ENCODE data around the gene GABARAP. TPM values are rescaled to one million over a fixed set of nuclear protein-coding genes. Genes with fewer than 3 reads are reported as not detected.

GABARAP gene
- total RNA-seq, 2 donors from 2014 or later: 197 to 277 TPM

DNA sequence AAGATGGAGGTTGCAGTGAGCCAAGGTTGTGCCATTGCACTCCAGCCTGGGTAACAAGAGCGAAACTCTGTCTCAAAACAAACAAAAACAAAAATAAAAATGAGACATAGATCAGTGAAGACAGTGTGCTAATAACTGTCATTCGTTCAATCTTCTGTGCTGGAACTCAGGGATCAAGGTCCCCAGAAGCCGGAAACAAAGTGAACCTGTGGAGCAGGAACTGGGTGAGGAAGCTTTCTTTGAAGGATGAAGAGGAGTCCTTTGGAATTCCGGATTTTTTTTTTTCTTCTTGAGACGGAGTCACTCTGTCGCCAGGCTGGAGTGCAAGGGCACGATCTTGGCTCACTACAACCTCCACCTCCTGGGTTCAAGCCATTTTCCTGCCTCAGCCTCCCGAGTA lies 37.2 kb upstream of the GABARAP start:
- Mint-ChIP-seq H3K9me3 (no peaks in the 10 kb centered on the region), H3K36me3 (no peaks in the 10 kb centered on the region), H3K27me3 (peaks cover 7 to 10% of the 10 kb centered on the region in 2 donors), H3K4me1 (ENCODE audit: low read depth in 2 of 2) (peaks cover 21 to 26% of the 10 kb centered on the region in 2 donors), H3K4me3 (no peak overlapping the region), H3K27ac (no peak overlapping the region)
- ATAC-seq (no peak), DNase-seq (ENCODE audit: low spot score) (no peak)

- no peak for ATAC-seq
- Mint-ChIP-seq H3K36me3 (no peaks in the 10 kb centered on the region), H3K9me3 (no peaks in the 10 kb centered on the region), H3K27me3 (peaks cover 20 to 25% of the 10 kb centered on the region in 2 donors), H3K4me1 (ENCODE audit: low read depth in 2 of 2) (peaks cover 15 to 17% of the 10 kb centered on the region in 2 donors), H3K27ac (no peak overlapping the region), H3K4me3 (no peak overlapping the region)
- no peak for DNase-seq (ENCODE audit: low spot score)
These were observed 24.5 kb upstream of the GABARAP start for GRCh38 chr17:7266784-7267183.

DNA sequence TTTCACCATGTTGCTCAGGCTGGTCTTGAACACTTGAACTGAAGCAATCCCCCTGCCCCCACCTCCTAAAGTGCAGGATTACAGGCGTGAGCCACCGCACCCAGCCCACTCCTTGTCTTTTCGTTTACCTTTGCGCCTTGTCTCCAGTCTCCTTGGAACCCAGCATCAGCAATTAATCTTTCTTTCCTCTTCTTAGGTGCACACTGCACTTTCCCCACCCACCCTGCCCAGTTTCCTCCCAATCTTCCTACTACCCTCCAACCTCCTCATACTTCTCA lies 21.5 kb upstream of the GABARAP start:
- no peaks in the 10 kb centered on the region for H3K36me3 Mint-ChIP-seq
- peak overlapping the region in 1 of 2 donors; percentile 49 for H3K27ac Mint-ChIP-seq
- ATAC-seq (no peak), DNase-seq (ENCODE audit: low spot score) (no peak)
- H3K9me3 Mint-ChIP-seq: no peaks in the 10 kb centered on the region
- H3K27me3 Mint-ChIP-seq: peaks cover 20 to 25% of the 10 kb centered on the region in 2 donors
- H3K4me3 Mint-ChIP-seq: peak overlapping the region; percentile 67
- peaks cover 17 to 24% of the 10 kb centered on the region in 2 donors for H3K4me1 Mint-ChIP-seq (ENCODE audit: low read depth in 2 of 2)

DNA sequence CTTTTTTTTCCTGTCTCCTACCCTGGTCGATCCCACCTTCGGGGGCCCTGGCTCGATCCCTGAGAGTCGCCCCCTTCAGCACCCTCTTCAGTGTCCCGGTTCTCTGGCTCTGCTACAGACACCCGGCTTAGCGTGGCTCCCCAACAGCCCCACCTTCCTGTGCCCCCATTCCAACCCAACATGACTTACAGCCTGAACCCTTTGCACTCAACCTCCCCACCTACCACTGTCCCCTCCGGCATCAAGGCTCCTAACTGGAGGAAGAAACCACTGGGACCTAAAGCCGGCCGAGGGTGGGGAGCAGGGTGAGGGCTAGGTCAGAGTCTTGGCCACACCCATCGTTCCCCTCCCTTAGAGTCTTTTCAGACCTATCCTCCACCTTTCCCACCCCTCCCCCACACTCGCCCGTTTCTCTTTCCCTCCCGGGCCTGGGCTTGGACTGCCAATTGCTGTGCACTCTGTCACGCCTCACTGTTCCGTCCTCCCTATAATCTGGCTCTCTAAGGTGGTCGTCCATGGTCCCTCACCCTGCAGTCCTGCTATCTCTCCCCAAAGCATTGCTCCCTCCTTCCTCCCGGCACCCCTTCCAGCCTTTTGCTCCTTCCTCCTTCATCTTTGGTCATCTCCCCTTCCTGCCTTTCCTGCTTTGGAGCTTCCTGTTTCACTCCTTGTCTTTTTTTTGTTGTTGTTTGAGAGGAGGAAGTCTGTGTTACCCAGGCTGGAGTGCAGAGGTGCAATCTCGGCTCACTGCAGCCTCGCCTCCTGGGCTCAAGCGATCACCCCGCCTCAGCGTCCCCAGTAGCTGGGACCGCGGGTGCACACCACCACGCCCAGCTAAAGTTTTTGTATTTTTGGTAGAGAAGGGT lies 20.9 kb upstream of the GABARAP start:
- DNase-seq (ENCODE audit: low spot score): no peak
- H3K36me3 Mint-ChIP-seq: no peaks in the 10 kb centered on the region
- H3K27me3 Mint-ChIP-seq: peaks cover 20 to 25% of the 10 kb centered on the region in 2 donors

DNA sequence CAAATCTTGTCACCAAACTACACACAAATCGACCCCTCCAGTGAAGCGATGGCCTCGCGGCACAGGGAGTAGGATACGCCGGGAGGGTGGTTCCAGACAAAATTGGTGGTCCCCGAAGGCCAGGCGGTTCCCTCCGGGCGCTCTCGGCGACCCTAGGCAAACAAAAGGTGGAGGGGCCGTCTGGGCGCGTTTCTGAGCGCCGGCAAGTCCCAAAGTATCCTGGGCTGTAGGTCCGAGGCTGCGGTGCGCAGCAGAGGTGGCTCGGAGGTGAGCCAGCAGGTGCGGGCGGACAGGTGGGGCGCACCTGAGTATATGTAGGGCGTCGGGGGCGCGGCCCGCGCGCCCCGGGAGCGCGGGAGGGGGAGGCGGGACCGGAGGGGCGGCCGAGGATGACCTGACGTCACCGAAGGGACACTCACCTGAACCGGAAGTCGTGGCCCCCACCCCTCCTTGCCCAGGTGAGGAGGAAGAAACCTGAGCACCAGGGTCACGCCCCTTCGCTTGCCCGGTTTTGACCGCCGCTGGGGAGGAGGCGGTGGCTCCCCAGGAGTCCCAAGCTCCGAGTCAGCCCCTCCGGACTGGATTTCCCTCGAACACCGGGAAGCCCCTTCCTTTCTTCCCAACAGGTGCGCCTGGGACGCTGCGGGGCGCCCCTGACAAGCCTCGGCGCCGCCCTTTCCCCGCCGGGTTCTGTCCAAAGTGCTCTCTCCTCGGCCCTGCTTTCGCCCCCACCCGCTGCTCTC lies 20.1 kb upstream of the GABARAP start, which contains the start of gene CLDN7:
Gene CLDN7 (minus strand): TSS at position 287 of the 743 bp plus-strand sequence. CDS start 435 bp downstream, outside the sequence.
- H3K4me1 Mint-ChIP-seq (ENCODE audit: low read depth in 2 of 2): peaks cover 17 to 24% of the 10 kb centered on the region in 2 donors
- DNase-seq (ENCODE audit: low spot score) (no peak), ATAC-seq (no peak)
- peaks cover 20 to 25% of the 10 kb centered on the region in 2 donors for H3K27me3 Mint-ChIP-seq
- no peaks in the 10 kb centered on the region for H3K36me3 Mint-ChIP-seq
- no peaks in the 10 kb centered on the region for H3K9me3 Mint-ChIP-seq
- H3K4me3 Mint-ChIP-seq: peak within 1 kb of the TSS; percentile 67
- peak within 1 kb of the TSS in 1 of 2 donors; percentile 49 for H3K27ac Mint-ChIP-seq

More for the DNA sequence above, 20.9 kb upstream of the GABARAP start:
- peaks cover 17 to 24% of the 10 kb centered on the region in 2 donors for H3K4me1 Mint-ChIP-seq (ENCODE audit: low read depth in 2 of 2)
- peak in 1 of 2 donors; percentile 11 for ATAC-seq
- peak overlapping the region; percentile 67 for H3K4me3 Mint-ChIP-seq
- peak overlapping the region in 1 of 2 donors; percentile 49 for H3K27ac Mint-ChIP-seq
- H3K9me3 Mint-ChIP-seq: no peaks in the 10 kb centered on the region

DNA sequence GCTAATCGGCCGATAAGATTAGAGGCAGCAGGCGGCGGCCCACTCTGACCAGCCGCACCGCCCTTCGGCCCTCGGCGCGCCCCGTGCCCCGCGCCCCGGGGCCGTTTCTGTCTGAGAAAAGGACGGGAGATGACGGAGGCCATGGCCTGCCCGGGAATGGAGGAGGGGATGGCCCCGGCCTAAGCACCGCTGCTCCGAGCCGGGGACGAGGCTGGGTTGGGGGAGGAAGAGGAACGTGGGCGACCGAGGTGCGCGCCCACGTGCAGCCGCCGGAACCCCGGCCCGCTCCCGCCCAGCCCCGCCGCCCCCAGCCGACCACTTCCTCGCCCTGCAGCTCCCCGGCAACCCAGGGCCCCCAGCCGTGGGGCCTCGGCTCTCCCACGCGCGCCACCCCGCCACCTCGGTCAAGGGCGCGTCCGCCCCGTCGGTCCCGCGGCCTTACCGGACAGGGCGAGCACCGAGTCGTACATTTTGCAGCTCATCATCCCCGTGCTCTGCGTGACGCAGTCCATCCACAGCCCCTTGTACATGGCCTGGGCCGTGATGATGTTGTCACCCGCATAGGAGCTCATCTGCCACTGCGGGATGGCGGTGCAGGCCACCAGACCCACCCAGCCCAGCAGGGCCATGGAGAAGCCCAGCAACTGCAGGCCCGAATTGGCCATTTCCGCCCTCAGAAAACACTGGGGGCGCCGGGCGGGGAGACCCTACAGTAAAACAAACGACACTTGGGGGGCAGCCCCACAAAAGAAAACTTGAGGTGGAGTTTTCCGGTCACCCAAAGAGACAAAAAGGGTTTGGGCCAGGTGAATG lies 19.3 kb upstream of the GABARAP start:
- Mint-ChIP-seq H3K4me3 (peak overlapping the region; percentile 49), H3K36me3 (peaks cover 1% of the 10 kb centered on the region), H3K9me3 (no peaks in the 10 kb centered on the region), H3K27ac (no peak overlapping the region), H3K27me3 (peaks cover 17 to 20% of the 10 kb centered on the region in 2 donors), H3K4me1 (ENCODE audit: low read depth in 2 of 2) (peaks cover 17 to 24% of the 10 kb centered on the region in 2 donors)
- DNase-seq (ENCODE audit: low spot score): no peak
- peak; percentile 62 to 70 for ATAC-seq

DNA sequence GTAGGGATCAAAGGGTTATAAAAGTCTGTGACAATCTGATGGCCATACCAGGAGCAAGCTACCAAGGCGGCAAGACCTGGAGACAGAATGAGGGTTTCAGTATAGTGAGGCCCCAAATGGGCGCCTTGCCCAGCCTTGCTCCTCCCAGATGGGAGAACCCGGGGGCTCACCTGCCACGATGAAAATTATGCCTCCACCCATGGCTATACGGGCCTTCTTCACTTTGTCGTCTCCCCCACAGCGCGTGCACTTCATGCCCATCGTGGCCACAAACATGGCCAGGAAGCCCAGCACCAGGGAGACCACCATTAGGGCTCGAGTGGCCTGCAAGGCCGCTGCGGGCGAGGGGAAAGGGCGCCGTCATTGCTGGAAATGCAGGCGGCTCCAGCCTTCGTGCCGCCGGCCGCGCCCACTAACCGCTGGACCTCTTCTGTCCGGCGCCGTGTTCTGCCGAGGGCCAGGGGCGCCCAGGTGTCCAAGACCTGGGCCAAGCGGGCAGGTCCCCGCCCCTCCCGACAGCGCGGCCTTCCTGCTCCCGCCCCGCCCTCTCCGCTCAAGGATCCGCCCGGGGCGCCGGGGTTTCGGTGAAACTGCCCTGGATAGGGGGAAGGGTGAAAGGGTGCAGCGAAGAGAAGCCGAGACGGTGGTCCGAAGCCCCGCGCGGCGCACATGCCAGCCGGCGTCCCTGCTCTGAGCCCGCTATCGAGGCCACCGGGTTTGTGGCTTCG lies 18.6 kb upstream of the GABARAP start:
- no peak overlapping the region for H3K27ac Mint-ChIP-seq

GRCh38 chr17:7260151-7260550 lies 17.9 kb upstream of the GABARAP start:
- Mint-ChIP-seq H3K4me1 (ENCODE audit: low read depth in 2 of 2) (peaks cover 17 to 24% of the 10 kb centered on the region in 2 donors), H3K36me3 (peaks cover 6% of the 10 kb centered on the region), H3K27ac (no peak overlapping the region), H3K27me3 (peaks cover 14 to 18% of the 10 kb centered on the region in 2 donors), H3K9me3 (no peaks in the 10 kb centered on the region), H3K4me3 (no peak overlapping the region)
- no peak for ATAC-seq
- DNase-seq (ENCODE audit: low spot score): no peak

More for the DNA sequence above, 18.6 kb upstream of the GABARAP start:
- Mint-ChIP-seq H3K27me3 (peaks cover 14 to 18% of the 10 kb centered on the region in 2 donors), H3K36me3 (peaks cover 6% of the 10 kb centered on the region), H3K9me3 (no peaks in the 10 kb centered on the region), H3K4me1 (ENCODE audit: low read depth in 2 of 2) (peaks cover 17 to 24% of the 10 kb centered on the region in 2 donors), H3K4me3 (peak overlapping the region; percentile 42)
- DNase-seq (ENCODE audit: low spot score) (no peak), ATAC-seq (peak; percentile 76 to 78)

DNA sequence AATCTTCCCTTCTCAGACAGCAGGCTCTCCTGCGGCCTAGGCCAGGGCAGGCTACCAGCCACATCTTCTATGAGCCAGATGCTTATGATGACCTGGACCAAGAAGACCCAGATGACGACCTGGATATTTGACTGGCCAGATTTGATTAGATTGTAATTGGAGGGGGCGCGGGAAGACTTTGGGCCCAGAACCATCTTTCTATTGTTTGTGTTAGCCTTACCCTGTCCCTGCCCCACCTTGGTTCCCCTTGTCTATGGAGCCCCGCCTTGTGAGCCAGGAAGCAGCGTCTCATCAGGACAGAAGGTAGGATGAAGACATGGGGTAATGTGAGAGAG lies 17.3 kb upstream of the GABARAP start:
- Mint-ChIP-seq H3K27ac (no peak overlapping the region), H3K27me3 (peaks cover 14 to 18% of the 10 kb centered on the region in 2 donors), H3K4me1 (ENCODE audit: low read depth in 2 of 2) (peaks cover 21 to 24% of the 10 kb centered on the region in 2 donors), H3K4me3 (no peak overlapping the region), H3K9me3 (no peaks in the 10 kb centered on the region), H3K36me3 (peaks cover 11% of the 10 kb centered on the region)
- no peak for ATAC-seq
- no peak for DNase-seq (ENCODE audit: low spot score)

DNA sequence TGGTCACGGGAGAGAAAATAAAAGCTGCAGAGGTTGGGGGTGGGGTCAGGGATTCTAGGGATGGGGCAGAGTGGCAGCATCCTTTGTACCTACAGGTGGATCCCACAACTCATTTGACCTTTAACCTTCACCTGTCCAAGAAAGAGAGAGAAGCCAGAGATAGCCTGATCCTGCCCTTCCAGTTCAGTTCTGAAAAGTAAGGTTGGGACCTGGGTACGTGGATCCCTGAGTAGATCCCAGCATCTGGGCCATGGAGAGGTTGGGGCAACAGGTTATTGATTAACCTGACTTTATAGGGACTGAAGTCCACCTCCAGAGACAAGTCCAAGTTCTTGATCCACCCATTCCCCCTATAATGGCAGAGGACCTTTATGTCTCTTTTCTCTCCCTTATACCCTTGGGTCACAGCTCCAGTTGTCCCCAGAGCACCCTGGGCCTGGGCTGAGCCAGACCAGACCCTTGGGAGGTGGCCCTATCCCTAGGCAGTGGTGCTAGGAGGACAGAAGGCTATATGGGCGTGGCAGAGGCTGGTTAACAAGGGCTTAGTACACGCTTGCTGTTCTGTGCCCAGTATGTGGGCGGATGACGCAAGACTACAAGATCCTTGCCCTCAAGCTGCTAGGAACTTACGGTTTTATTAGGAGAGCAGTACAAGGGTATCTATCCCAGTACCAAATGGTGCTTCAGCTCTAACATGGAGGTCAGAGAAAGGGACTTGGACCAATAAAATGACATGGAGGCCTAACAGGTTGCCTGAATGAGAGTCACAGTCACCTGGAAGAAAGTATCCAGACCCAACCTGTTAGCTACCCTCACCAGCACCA lies 16.7 kb upstream of the GABARAP start:
- no peak overlapping the region for H3K4me3 Mint-ChIP-seq
- H3K4me1 Mint-ChIP-seq (ENCODE audit: low read depth in 2 of 2): peaks cover 21 to 24% of the 10 kb centered on the region in 2 donors
- DNase-seq (ENCODE audit: low spot score): no peak
- H3K27me3 Mint-ChIP-seq: peaks cover 12 to 14% of the 10 kb centered on the region in 2 donors
- no peak overlapping the region for H3K27ac Mint-ChIP-seq
- H3K9me3 Mint-ChIP-seq: no peaks in the 10 kb centered on the region
- H3K36me3 Mint-ChIP-seq: peaks cover 12% of the 10 kb centered on the region
- ATAC-seq: no peak

DNA sequence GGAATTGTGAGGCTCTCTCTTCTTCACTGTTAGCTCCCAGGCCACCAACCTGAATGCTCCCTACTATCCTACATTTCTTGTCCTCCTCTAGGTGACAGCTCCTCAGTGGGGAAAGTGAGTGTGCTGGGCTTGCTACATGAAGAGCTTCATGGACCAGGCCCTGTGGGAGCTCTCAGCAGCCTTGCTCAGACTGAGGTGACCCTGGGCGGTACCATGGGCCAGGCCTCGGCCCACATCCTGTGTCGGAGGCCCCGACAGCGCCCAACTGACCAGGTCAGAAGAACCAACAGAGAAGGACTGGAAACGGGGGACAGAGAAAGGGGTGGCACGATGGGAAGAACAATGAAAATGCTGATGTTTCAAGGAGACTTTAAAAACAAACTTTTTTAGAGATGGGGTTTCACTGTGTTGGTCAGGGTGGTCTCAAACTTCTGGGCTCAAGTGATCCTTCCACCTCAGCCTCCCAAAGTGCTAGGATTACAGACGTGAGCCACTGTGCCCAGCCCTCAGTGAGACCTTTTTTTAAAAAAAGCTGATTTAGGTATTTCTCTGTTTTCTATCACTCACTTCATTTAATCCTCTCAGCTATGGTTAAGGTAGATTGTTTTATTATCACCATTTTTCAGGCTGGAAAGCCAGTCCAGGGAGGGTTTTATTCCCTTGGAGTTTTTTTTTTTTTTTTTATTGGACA lies 14.7 kb upstream of the GABARAP start:
- peaks cover 23 to 28% of the 10 kb centered on the region in 2 donors for H3K4me1 Mint-ChIP-seq (ENCODE audit: low read depth in 2 of 2)
- ATAC-seq (no peak), DNase-seq (ENCODE audit: low spot score) (no peak)
- H3K9me3 Mint-ChIP-seq: no peaks in the 10 kb centered on the region
- H3K27ac Mint-ChIP-seq: no peak overlapping the region
- H3K27me3 Mint-ChIP-seq: no peaks in the 10 kb centered on the region
- H3K36me3 Mint-ChIP-seq: peaks cover 19% of the 10 kb centered on the region
- H3K4me3 Mint-ChIP-seq: no peak overlapping the region

- no peaks in the 10 kb centered on the region for H3K9me3 Mint-ChIP-seq
- peak overlapping the region in 1 of 2 donors; percentile 49 for H3K27ac Mint-ChIP-seq
- no peaks in the 10 kb centered on the region for H3K27me3 Mint-ChIP-seq
- H3K36me3 Mint-ChIP-seq: peaks cover 19% of the 10 kb centered on the region
- no peak for ATAC-seq
- no peak overlapping the region for H3K4me3 Mint-ChIP-seq
- DNase-seq (ENCODE audit: low spot score): no peak
- peaks cover 37 to 38% of the 10 kb centered on the region in 2 donors for H3K4me1 Mint-ChIP-seq (ENCODE audit: low read depth in 2 of 2)
These were observed 12.3 kb upstream of the GABARAP start for GRCh38 chr17:7254511-7254910.
